SK-N-SH treated with all-trans-retinoic acid at 6 μM for 48 hours (cell line): ENCODE measurements around the gene TNNI3K.
A peak's percentile ranks its signal among the peaks of the same experiment; 100 is the strongest.

Source experiments
- ATAC-seq: fragments of 200-7000 bp; cut with Tn5 transposase; 3 replicates; pipeline ENCODE4 v1.9.1; 2020; ENCODE audit warnings: mild to moderate bottlenecking, moderate library complexity
- ARNTL ChIP-seq: fragments of 450-650 bp; formaldehyde crosslinking; IDR thresholded peaks from 2 replicates; pipeline ENCODE4 v1.5.0; 2020; ENCODE audit warnings: low read depth, mild to moderate bottlenecking, moderate library complexity, borderline replicate concordance
- BACH2 ChIP-seq: fragments of 250-450 bp; sonication (Bioruptor Pico); IDR thresholded peaks from 2 replicates; pipeline ENCODE4 v1.9.0; 2021; ENCODE audit warnings: mild to moderate bottlenecking, borderline replicate concordance
- CSDC2 ChIP-seq: fragments of 250-450 bp; sonication (Bioruptor Pico); IDR thresholded peaks from 2 replicates; pipeline ENCODE4 v1.5.0; 2020; ENCODE audit warnings: mild to moderate bottlenecking, moderate library complexity
- ESRRG ChIP-seq: fragments of 250-450 bp; sonication (Bioruptor Pico); IDR thresholded peaks from 2 replicates; pipeline ENCODE4 v1.6.1; 2021; ENCODE audit warnings: mild to moderate bottlenecking
- GLIS3 ChIP-seq: fragments of 250-450 bp; sonication (Bioruptor Pico); IDR thresholded peaks from 2 replicates; pipeline ENCODE4 v1.5.0; 2020; ENCODE audit warnings: mild to moderate bottlenecking, moderate library complexity
- ISL1 ChIP-seq: fragments of 250-450 bp; sonication (Bioruptor Pico); IDR thresholded peaks from 2 replicates; pipeline ENCODE4 v2.1.2; 2022; ENCODE audit warnings: mild to moderate bottlenecking, moderate library complexity
- OSR1 ChIP-seq: fragments of 250-450 bp; sonication (Bioruptor Pico); IDR thresholded peaks from 2 replicates; pipeline ENCODE4 v1.8.0; 2022; ENCODE audit warnings: moderate library complexity, mild to moderate bottlenecking, inconsistent platforms
- PPARA ChIP-seq: fragments of 250-450 bp; sonication (Bioruptor Pico); IDR thresholded peaks from 2 replicates; pipeline ENCODE4 v1.5.0; 2020; ENCODE audit warnings: mild to moderate bottlenecking, borderline replicate concordance
- SNAI2 ChIP-seq: fragments of 250-450 bp; sonication (Bioruptor Pico); IDR thresholded peaks from 2 replicates; pipeline ENCODE4 v1.5.0; 2020; ENCODE audit warnings: mild to moderate bottlenecking, moderate library complexity
- ZC3H10 ChIP-seq: fragments of 250-450 bp; sonication (Bioruptor Pico); IDR thresholded peaks from 2 replicates; pipeline ENCODE4 v1.5.1; 2021; ENCODE audit warnings: mild to moderate bottlenecking, moderate library complexity
- ZFP3 ChIP-seq: fragments of 250-450 bp; sonication (Bioruptor Pico); IDR thresholded peaks from 2 replicates; pipeline ENCODE4 v1.5.0; 2020; ENCODE audit warnings: mild to moderate bottlenecking, moderate library complexity
- ZFP30 ChIP-seq: fragments of 450-650 bp; formaldehyde crosslinking; IDR thresholded peaks from 2 replicates; pipeline ENCODE4 v1.5.0; 2022; ENCODE audit warnings: mild to moderate bottlenecking, moderate library complexity
- ZNF565 ChIP-seq: fragments of 450-650 bp; formaldehyde crosslinking; conservative IDR thresholded peaks from 2 replicates; pipeline ENCODE4 v1.5.0; 2020; ENCODE audit warnings: low read depth, mild to moderate bottlenecking, moderate library complexity
- ZNF70 ChIP-seq: fragments of 450-650 bp; formaldehyde crosslinking; IDR thresholded peaks from 2 replicates; pipeline ENCODE4 v1.5.0; 2020; ENCODE audit warnings: mild to moderate bottlenecking, moderate library complexity
- TF ChIP-seq, protein P1 (sequence below): fragments of 250-450 bp; sonication (Bioruptor Pico); IDR thresholded peaks from 2 replicates; pipeline ENCODE4 v1.5.1; 2021; ENCODE audit warnings: mild to moderate bottlenecking, moderate library complexity
- TF ChIP-seq, protein P2 (sequence below): fragments of 250-450 bp; sonication (Bioruptor Pico); IDR thresholded peaks from 2 replicates; pipeline ENCODE4 v1.8.0; 2021; ENCODE audit warnings: low read depth, mild to moderate bottlenecking, moderate library complexity, borderline replicate concordance
- TF ChIP-seq, protein P3 (sequence below): fragments of 250-450 bp; sonication (Bioruptor Pico); IDR thresholded peaks from 2 replicates; pipeline ENCODE4 v1.8.0; 2020; ENCODE audit warnings: mild to moderate bottlenecking, moderate library complexity, borderline replicate concordance
- TF ChIP-seq, protein P4 (sequence below): fragments of 250-450 bp; sonication (Bioruptor Pico); IDR thresholded peaks from 2 replicates; pipeline ENCODE4 v1.5.0; 2020; ENCODE audit warnings: mild to moderate bottlenecking, moderate library complexity

The TNNI3K gene

DNA sequence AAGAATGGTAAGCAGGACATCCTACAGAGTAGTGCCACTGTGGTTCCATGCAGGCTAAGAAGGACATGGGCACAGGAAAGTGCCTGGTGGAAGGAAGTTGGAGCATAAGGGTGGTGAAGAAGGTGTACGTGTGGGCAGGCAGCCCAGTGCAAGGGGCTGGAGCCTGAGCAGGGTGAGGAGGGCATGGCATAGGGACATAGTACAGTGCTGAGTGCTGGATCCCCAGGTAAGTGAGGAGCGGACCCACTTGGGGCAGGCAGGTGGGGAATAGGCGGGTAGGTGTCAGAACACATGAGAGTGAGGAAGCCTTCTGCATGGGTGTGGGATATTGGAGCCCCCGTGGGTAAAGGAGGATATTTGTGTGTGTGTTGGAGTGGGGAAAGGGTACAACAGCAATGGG, 292.9 kb downstream of the TNNI3K start:
- ATAC-seq: no peak
- no peak for TF ChIP-seq ZFP30
- no peak for TF ChIP-seq PPARA (CRISPR knock-in tag)
- no peak for TF ChIP-seq BACH2 (CRISPR knock-in tag)
- TF ChIP-seq, protein P1, sequence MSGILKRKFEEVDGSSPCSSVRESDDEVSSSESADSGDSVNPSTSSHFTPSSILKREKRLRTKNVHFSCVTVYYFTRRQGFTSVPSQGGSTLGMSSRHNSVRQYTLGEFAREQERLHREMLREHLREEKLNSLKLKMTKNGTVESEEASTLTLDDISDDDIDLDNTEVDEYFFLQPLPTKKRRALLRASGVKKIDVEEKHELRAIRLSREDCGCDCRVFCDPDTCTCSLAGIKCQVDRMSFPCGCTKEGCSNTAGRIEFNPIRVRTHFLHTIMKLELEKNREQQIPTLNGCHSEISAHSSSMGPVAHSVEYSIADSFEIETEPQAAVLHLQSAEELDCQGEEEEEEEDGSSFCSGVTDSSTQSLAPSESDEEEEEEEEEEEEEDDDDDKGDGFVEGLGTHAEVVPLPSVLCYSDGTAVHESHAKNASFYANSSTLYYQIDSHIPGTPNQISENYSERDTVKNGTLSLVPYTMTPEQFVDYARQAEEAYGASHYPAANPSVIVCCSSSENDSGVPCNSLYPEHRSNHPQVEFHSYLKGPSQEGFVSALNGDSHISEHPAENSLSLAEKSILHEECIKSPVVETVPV (CRISPR knock-in tag): no peak
- no peak for TF ChIP-seq ZFP3 (CRISPR knock-in tag)
- TF ChIP-seq ISL1: no peak

DNA sequence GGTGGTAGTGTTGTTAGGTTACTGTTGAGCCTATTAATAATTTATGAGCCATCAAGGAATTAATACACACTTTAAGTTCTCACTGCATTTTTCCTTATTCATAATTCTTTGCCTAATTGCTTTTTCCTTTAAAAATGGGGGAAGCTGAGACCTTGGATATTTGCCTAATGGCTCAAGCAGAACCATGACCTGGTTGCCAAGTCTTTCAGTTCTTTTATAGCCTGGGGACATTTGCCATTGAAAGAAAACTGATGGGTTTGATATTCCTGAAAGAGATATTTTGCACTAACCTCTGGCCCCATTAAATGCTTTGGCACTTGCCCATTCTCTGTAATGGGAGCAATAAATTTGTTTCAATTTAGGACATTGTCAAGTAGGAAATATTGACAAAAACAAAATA, 295.7 kb downstream of the TNNI3K start:
- no peak for ATAC-seq
- TF ChIP-seq SNAI2 (CRISPR knock-in tag): no peak
- no peak for TF ChIP-seq GLIS3 (CRISPR knock-in tag)
- TF ChIP-seq BACH2 (CRISPR knock-in tag): no peak
- TF ChIP-seq, protein P1 (CRISPR knock-in tag): no peak
- no peak for TF ChIP-seq ZC3H10 (CRISPR knock-in tag)
- no peak for TF ChIP-seq ZNF565 (CRISPR knock-in tag)
- no peak for TF ChIP-seq ESRRG
- TF ChIP-seq, all 23 proteins: peak for 0

DNA sequence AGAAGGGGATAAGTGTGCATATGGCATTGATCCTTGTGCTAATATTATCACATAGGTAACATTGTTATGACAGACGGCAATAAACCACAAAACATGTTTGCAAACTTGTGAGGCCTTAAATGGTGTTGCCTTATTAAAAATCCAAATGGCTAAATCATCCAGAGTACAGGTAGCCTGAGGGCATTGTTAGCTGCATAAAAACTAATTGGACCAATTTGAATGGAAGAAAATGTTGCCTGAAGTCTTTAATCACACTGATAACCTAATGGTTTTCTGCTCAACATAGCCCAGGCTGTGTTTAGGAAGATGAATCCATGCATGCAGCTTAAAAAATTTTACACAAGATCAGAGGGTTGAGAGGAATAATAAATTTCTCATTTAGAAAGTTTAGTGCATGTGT, 296.6 kb downstream of the TNNI3K start:
- ATAC-seq: no peak
- TF ChIP-seq, protein P1 (CRISPR knock-in tag): no peak
- TF ChIP-seq ZFP30 (no peak), OSR1 (CRISPR knock-in tag) (no peak), GLIS3 (CRISPR knock-in tag) (no peak), SNAI2 (CRISPR knock-in tag) (no peak), CSDC2 (CRISPR knock-in tag) (no peak), PPARA (CRISPR knock-in tag) (no peak), ZNF565 (CRISPR knock-in tag) (no peak), ZC3H10 (CRISPR knock-in tag) (no peak)
- TF ChIP-seq, protein P2, sequence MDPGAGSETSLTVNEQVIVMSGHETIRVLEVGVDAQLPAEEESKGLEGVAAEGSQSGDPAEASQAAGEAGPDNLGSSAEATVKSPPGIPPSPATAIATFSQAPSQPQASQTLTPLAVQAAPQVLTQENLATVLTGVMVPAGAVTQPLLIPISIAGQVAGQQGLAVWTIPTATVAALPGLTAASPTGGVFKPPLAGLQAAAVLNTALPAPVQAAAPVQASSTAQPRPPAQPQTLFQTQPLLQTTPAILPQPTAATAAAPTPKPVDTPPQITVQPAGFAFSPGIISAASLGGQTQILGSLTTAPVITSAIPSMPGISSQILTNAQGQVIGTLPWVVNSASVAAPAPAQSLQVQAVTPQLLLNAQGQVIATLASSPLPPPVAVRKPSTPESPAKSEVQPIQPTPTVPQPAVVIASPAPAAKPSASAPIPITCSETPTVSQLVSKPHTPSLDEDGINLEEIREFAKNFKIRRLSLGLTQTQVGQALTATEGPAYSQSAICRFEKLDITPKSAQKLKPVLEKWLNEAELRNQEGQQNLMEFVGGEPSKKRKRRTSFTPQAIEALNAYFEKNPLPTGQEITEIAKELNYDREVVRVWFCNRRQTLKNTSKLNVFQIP (CRISPR knock-in tag): no peak

DNA sequence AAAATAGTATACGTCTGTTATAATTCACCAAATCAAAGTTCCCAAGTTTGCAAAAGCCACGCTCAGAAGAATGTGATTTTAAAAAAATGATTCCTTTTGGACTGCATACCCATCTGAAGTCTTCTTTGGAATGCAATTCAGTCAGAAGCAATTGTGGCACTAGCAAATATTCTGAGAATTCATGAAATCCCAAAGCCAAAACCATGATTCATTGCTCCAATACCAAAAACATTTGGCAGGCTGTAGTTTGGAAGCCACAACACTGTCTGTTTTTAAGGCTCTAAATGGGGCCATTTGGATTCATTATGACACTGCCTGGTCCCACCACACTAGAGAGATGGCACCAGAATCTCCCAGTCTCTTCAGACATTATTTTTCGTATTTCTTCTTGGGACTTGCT, 299.1 kb downstream of the TNNI3K start:
- peak; percentile 83 for TF ChIP-seq ISL1
- no peak for TF ChIP-seq ZNF70
- no peak for TF ChIP-seq ZNF565 (CRISPR knock-in tag)
- TF ChIP-seq, all 23 proteins: peak for 1
- ATAC-seq: peak; percentile 79

DNA sequence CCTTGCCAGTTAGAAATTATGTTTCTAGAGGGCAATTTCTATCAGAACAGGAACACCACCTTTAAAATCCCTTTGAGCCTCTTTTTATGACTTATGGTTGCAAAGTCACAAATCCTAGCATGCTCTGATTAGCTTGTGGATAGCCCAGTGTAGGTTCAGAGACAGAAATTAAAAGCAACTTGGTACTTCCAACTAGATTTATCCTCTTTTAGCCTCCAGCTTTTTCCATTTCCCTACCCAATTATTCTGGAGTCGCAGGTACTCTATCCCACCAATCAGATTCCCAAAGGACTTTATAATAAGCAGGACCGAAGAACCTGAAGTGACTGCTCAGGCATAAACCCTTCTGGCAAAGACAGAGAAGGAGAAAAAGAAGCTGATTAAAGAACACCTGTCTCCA, 310.6 kb downstream of the TNNI3K start:
- TF ChIP-seq, protein P3, sequence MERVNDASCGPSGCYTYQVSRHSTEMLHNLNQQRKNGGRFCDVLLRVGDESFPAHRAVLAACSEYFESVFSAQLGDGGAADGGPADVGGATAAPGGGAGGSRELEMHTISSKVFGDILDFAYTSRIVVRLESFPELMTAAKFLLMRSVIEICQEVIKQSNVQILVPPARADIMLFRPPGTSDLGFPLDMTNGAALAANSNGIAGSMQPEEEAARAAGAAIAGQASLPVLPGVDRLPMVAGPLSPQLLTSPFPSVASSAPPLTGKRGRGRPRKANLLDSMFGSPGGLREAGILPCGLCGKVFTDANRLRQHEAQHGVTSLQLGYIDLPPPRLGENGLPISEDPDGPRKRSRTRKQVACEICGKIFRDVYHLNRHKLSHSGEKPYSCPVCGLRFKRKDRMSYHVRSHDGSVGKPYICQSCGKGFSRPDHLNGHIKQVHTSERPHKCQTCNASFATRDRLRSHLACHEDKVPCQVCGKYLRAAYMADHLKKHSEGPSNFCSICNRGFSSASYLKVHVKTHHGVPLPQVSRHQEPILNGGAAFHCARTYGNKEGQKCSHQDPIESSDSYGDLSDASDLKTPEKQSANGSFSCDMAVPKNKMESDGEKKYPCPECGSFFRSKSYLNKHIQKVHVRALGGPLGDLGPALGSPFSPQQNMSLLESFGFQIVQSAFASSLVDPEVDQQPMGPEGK (CRISPR knock-in tag): no peak
- TF ChIP-seq ARNTL (CRISPR knock-in tag) (no peak), SNAI2 (CRISPR knock-in tag) (no peak), ISL1 (no peak), BACH2 (CRISPR knock-in tag) (no peak), ZFP30 (no peak)
- TF ChIP-seq, protein P4, sequence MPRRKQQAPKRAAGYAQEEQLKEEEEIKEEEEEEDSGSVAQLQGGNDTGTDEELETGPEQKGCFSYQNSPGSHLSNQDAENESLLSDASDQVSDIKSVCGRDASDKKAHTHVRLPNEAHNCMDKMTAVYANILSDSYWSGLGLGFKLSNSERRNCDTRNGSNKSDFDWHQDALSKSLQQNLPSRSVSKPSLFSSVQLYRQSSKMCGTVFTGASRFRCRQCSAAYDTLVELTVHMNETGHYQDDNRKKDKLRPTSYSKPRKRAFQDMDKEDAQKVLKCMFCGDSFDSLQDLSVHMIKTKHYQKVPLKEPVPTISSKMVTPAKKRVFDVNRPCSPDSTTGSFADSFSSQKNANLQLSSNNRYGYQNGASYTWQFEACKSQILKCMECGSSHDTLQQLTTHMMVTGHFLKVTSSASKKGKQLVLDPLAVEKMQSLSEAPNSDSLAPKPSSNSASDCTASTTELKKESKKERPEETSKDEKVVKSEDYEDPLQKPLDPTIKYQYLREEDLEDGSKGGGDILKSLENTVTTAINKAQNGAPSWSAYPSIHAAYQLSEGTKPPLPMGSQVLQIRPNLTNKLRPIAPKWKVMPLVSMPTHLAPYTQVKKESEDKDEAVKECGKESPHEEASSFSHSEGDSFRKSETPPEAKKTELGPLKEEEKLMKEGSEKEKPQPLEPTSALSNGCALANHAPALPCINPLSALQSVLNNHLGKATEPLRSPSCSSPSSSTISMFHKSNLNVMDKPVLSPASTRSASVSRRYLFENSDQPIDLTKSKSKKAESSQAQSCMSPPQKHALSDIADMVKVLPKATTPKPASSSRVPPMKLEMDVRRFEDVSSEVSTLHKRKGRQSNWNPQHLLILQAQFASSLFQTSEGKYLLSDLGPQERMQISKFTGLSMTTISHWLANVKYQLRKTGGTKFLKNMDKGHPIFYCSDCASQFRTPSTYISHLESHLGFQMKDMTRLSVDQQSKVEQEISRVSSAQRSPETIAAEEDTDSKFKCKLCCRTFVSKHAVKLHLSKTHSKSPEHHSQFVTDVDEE: no peak
- ATAC-seq: no peak
